PC-3 (cell line): ENCODE results near the gene PRIMA1. TPM values are rescaled to one million over a fixed set of nuclear protein-coding genes. Genes with fewer than 3 reads are reported as not detected.

Experiments
- ATAC-seq: fragments of 200-7000 bp; cut with Tn5 transposase; 2 replicates; pipeline ENCODE4 v1.9.1; 2020; ENCODE audit warnings: mild to moderate bottlenecking, moderate library complexity
- BruUV-seq: library from RNA; stranded (reverse); fragments of 400-500 nt; replicated peaks from 2 replicates; lab custom pipeline; 2021; lab: Mats Ljungman, UMichigan
- CTCF ChIA-PET: fragments of 300-600 bp; sonication (Branson Sonifier 250); formaldehyde crosslinking; loops from one replicate; lab custom pipeline; 2022; ENCODE audit warnings: antibody characterized with exemption; lab: Charles Lee
- POLR2A ChIA-PET: fragments of 300-600 bp; sonication (Branson Sonifier 250); formaldehyde crosslinking; loops from one replicate; lab custom pipeline; 2022; ENCODE audit warnings: antibody characterized with exemption; ENCODE audit not compliant: unreplicated experiment; lab: Charles Lee
- DNase-seq: peaks from one replicate; pipeline ENCODE4 v3.0.0-alpha.2; 2015
- H2AFZ ChIP-seq: fragments of 300-600 bp; sonication (generic); 2 replicates; pipeline ENCODE4 v1.6.0; 2016; ENCODE audit warnings: antibody characterized with exemption, low read length
- H3F3A ChIP-seq: fragments of 300-600 bp; sonication (generic); one replicate; pipeline ENCODE4 v1.6.0; 2017; ENCODE audit warnings: antibody characterized with exemption, low read length, control low read depth, mild to moderate bottlenecking; ENCODE audit not compliant: unreplicated experiment
- H3K27ac ChIP-seq: fragments of 300-600 bp; sonication (generic); 2 replicates; pipeline ENCODE4 v1.5.1; 2016; ENCODE audit warnings: mild to moderate bottlenecking, low read length
- H3K27me3 ChIP-seq: fragments of 300-600 bp; sonication (generic); 2 replicates; pipeline ENCODE4 v1.6.1; 2016; ENCODE audit warnings: low read length, mixed read lengths
- H3K36me3 ChIP-seq: fragments of 300-600 bp; sonication (generic); 2 replicates; pipeline ENCODE4 v1.6.1; 2016; ENCODE audit warnings: low read depth, mixed run types, low read length, mixed read lengths
- H3K4me1 ChIP-seq: fragments of 300-600 bp; sonication (generic); 2 replicates; pipeline ENCODE4 v1.5.1; 2016; ENCODE audit warnings: low read length; ENCODE audit not compliant: insufficient read depth
- H3K4me2 ChIP-seq: fragments of 300-600 bp; sonication (generic); 2 replicates; pipeline ENCODE4 v1.6.0; 2016; ENCODE audit warnings: low read length
- H3K4me3 ChIP-seq: fragments of 300-600 bp; sonication (generic); 2 replicates; pipeline ENCODE4 v1.5.1; 2016; ENCODE audit warnings: mild to moderate bottlenecking, low read length, mixed read lengths
- H3K79me2 ChIP-seq: fragments of 300-600 bp; sonication (generic); 2 replicates; pipeline ENCODE4 v1.6.1; 2017; ENCODE audit warnings: low read length, mixed read lengths
- H3K9ac ChIP-seq: fragments of 300-600 bp; sonication (generic); 2 replicates; pipeline ENCODE4 v1.6.0; 2016; ENCODE audit warnings: mild to moderate bottlenecking, low read length
- H3K9me2 ChIP-seq: fragments of 300-600 bp; sonication (generic); replicated peaks from 2 replicates; pipeline ENCODE4 v1.6.1; 2016; ENCODE audit warnings: mixed run types, low read length, mixed read lengths
- H3K9me3 ChIP-seq: fragments of 300-600 bp; sonication (generic); 2 replicates; pipeline ENCODE4 v1.6.1; 2016; ENCODE audit warnings: low read length, mixed read lengths
- H4K20me1 ChIP-seq: fragments of 300-600 bp; sonication (generic); 2 replicates; pipeline ENCODE4 v1.6.1; 2016; ENCODE audit warnings: low read length, mixed read lengths
- CTCF ChIP-seq: fragments of 300-600 bp; sonication (generic); conservative IDR thresholded peaks from 2 replicates; pipeline ENCODE4 v1.5.1; 2017; ENCODE audit warnings: antibody characterized with exemption, low read depth, mild to moderate bottlenecking, low read length
- EZH2 ChIP-seq: fragments of 300-600 bp; sonication (generic); IDR thresholded peaks from one replicate; pipeline ENCODE4 v1.6.1; 2017; ENCODE audit warnings: antibody characterized with exemption, mild to moderate bottlenecking, low read length; ENCODE audit not compliant: unreplicated experiment
- EZH2phosphoT487 ChIP-seq: fragments of 300-600 bp; sonication (generic); IDR thresholded peaks from 2 replicates; pipeline ENCODE4 v1.6.1; 2018; ENCODE audit warnings: mild to moderate bottlenecking, antibody characterized with exemption, low read length, borderline replicate concordance
- intact Hi-C: fragments of 100-400 bp; cut with micrococcal nuclease; formaldehyde crosslinking; loops from 2 replicates; pipeline ENCODE4 v1.9.0; 2023
- total RNA-seq: library from RNA; depleted of rRNA; stranded (reverse); fragments of >200 nt; gene quantifications from 2 replicates; pipeline ENCODE4 v1.2.3, GENCODE V29; 2014

Gene PRIMA1
- total RNA-seq, 1 experiment from 2014 or later: 0.04 TPM

- Histone ChIP-seq H3K4me1 (no peaks in the 10 kb centered on the region), H3K4me2 (no peak overlapping the region), H3K9ac (no peak overlapping the region), H3K79me2 (no peaks in the 10 kb centered on the region), H3K9me3 (no peaks in the 10 kb centered on the region), H3K36me3 (no peaks in the 10 kb centered on the region), H3K27me3 (peaks cover 63% of the 10 kb centered on the region), H3F3A (no peaks in the 10 kb centered on the region), H3K4me3 (no peak overlapping the region), H3K9me2 (no peaks in the 10 kb centered on the region), H4K20me1 (no peaks in the 10 kb centered on the region), H2AFZ (no peak overlapping the region), H3K27ac (no peak overlapping the region)
- CTCF ChIA-PET: no interaction called here
- ATAC-seq: no peak
- no TSS peak for BruUV-seq
- intact Hi-C loops: no loop called here
- no peak for TF ChIP-seq EZH2
- no peak for TF ChIP-seq EZH2phosphoT487
- no peak for TF ChIP-seq CTCF
- POLR2A ChIA-PET: no interaction called here
- no peak for DNase-seq
Observed at GRCh38 chr14:93703941-93704340, 84.3 kb downstream of the PRIMA1 start.

- no TSS peak for BruUV-seq
- DNase-seq (no peak), ATAC-seq (no peak)
- Histone ChIP-seq H3K4me3 (no peak overlapping the region), H4K20me1 (no peaks in the 10 kb centered on the region), H3K4me2 (no peak overlapping the region), H3K9me3 (no peaks in the 10 kb centered on the region), H3K27ac (no peak overlapping the region), H3K27me3 (peaks cover 53% of the 10 kb centered on the region), H3K4me1 (no peaks in the 10 kb centered on the region), H2AFZ (no peak overlapping the region), H3K9ac (no peak overlapping the region), H3K79me2 (no peaks in the 10 kb centered on the region), H3K36me3 (no peaks in the 10 kb centered on the region), H3K9me2 (no peaks in the 10 kb centered on the region), H3F3A (no peaks in the 10 kb centered on the region)
- TF ChIP-seq EZH2phosphoT487 (no peak), CTCF (no peak), EZH2 (no peak)
- intact Hi-C loops: no loop called here
- CTCF ChIA-PET: no interaction called here
- POLR2A ChIA-PET: no interaction called here
Observed at GRCh38 chr14:93702946-93703345, 85.3 kb downstream of the PRIMA1 start.

- BruUV-seq: no TSS peak
- intact Hi-C loops: no loop called here
- no peaks in the 10 kb centered on the region for H3K4me1 ChIP-seq
- peaks cover 40% of the 10 kb centered on the region for H3K27me3 ChIP-seq
- H3K27ac ChIP-seq: no peak overlapping the region
- no peak overlapping the region for H2AFZ ChIP-seq
- H3K9me2 ChIP-seq: no peaks in the 10 kb centered on the region
- ChIA-PET POLR2A (no interaction called here), CTCF (no interaction called here)
- no peak overlapping the region for H3K9ac ChIP-seq
- no peak for TF ChIP-seq EZH2phosphoT487
- no peak for TF ChIP-seq EZH2
- TF ChIP-seq CTCF: no peak
- H3K79me2 ChIP-seq: no peaks in the 10 kb centered on the region
- H3K9me3 ChIP-seq: no peaks in the 10 kb centered on the region
- H3K36me3 ChIP-seq: no peaks in the 10 kb centered on the region
- ATAC-seq: no peak
- no peaks in the 10 kb centered on the region for H3F3A ChIP-seq
- no peaks in the 10 kb centered on the region for H4K20me1 ChIP-seq
- no peak overlapping the region for H3K4me2 ChIP-seq
- no peak overlapping the region for H3K4me3 ChIP-seq
- no peak for DNase-seq
Observed at GRCh38 chr14:93701562-93701961, 86.7 kb downstream of the PRIMA1 start.
